Measurements from ENCODE around the gene IFI27L1.

The IFI27L1 gene, protein sequence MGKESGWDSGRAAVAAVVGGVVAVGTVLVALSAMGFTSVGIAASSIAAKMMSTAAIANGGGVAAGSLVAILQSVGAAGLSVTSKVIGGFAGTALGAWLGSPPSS

DNA sequence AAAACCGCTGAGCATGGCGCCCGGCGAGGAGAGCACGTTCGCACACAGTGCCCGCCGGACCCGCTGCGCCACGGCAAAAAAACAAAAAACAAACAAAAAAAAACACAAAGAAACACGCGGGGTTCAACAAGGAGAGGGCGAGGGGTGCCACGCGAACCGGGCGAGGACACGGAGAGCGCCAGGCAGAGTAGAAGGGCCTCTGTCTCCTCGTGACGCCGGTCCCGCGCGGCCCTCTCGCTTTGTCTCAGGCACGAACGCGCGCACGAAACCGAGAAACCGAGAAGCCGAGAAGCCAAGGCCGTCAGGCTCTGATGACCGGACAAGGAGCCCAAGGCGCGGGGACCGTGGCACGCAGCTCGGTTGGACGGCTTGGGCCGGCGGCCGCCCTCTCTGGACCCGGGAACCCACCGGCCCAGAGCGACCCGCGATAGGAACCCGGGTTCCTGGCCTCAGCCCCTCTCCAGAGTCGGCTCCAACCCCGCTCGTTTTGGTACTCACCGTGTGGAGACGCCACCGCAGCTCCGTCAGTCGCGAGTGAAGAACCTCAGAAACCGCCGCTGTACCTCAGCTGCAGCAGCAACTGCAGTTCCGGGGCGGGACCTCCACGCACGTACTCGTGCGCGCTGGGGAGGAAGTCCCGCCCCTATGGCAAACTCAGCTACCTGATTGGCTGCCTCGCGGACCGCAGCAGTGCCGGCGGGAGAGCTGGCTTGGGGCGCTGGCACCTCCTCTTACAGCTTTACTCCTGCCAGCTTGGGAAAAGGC is at the start of gene IFI27L1, which contains the start of gene DDX24:
IFI27L1 (plus strand) TSS at position 690 of the 765 bp plus-strand sequence. CDS start 15,628 bp downstream, outside the sequence.
DDX24 (minus strand) TSS at position 582 of the 765 bp plus-strand sequence. CDS start 1,460 bp downstream, outside the sequence.
- peak; percentile 70 for DNase-seq

DNA sequence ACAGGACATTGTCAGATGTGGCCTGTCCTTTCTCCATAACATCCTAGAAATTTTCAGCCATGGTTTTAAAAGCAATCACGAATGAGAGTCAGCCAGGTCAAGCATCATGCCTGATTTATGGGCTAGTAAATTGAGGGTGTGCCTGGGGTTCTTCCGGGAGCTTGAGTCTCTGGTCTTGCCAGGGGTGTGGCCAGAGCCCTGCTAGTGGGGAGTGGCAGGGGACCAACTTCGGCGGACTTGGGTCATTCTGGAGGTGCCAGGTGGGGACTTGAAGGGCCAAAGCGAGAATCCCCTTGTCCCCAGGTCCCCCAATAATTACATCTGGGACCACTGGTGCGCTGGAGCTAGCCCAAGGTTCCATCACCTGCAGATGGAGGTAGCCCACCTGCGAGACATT is 49.2 kb upstream of the IFI27L1 start:
- DNase-seq: no peak

DNA sequence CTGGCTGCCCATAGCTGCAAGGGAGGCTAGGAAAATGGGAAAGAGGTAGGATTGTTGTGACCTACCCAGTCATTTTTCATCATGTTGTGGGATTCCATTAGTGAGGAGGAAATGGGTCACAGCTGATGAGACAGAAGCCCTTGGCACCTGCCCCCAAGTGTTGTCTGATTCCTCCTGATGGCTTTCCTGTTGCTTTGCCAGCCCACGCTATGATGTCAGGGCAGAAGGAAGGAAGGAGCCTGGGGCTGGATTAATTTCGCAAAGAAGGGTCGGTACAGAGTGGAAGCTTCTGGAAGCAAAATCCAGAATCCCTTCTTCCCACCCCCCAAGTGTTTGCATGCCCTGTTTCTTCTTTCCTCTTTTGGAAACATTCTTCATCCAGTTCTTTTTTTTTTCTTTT is 46.2 kb upstream of the IFI27L1 start:
- no peak for DNase-seq

DNA sequence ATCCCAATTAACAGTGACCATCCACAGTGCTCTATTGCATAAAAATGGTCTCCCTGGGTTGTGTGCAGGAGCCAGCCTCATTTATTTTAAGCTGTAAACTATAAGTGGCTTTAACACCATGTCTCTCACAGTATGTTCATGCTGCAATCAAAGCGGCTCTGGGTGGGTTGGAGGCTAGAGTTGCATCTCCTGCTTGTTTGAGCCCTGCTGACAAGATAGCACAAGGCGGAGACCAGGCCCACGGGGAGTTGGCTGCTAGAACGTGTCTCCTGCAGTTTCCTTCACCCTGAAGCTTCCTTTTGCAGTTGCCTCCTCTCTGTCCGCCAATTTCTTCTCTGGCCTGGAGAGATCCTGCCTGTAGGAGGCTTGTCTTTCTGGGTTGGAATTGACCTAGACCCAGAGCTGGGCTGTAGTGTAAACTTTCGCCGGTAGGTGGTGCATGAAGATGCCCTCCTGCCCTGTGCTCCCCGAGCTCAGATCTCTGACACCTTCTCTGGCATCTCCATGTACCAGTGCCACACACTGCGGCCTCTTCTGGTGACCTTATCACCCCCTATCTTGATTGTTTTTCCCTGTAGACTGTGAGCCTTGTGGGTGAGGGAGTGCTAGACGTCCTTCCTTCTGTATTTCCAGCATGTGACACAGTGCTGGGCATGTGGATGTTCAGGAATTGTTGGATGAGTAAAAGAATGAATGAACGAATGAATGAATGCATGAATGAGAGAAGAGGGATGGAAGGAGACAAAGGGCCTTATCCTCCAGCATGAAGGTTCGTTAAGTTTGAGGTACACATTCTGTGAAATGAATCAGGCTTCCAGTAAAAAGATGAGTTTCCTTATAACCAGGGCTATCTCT is 44.6 kb upstream of the IFI27L1 start:
- DNase-seq: no peak

DNA sequence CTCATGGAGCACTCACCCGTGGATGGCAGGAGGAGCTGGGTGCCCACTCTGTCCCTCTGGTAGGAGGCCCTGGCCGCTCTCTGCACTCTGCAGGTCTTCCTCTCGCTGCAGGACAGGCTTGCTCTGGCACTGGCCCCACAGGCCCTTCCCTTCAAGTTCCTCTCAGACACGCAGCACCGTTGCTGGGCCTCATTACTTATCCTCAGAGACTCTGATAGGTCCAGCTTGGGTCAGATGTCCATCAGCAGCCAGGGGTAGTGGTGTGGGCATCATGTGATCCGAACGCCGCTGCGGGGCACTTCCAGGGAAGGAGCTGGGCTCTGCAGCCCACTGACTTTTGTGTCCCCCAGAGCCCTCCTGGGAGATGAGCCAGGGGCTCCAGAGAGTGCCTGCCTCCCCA is 43.2 kb upstream of the IFI27L1 start:
- DNase-seq: no peak

DNA sequence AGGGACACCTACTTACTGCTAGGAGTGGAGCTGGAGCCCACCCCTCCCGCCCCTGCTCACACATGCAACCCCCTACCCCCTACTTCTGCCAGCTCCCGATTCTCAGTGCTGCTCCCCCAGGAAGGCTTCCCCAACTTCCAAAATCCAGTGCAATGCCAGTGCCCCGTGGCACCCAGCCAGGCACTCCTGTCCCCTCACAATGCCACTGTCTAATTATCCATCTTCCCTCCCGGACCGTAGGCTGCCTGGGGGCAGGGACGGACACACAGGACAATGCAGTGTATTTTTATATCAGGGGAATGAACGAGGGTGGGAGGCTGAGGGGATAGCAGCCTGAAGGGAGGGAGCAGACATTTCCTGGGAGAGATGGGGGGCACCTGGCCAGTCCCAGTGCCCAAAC is 42.6 kb upstream of the IFI27L1 start:
- no peak for DNase-seq

DNA sequence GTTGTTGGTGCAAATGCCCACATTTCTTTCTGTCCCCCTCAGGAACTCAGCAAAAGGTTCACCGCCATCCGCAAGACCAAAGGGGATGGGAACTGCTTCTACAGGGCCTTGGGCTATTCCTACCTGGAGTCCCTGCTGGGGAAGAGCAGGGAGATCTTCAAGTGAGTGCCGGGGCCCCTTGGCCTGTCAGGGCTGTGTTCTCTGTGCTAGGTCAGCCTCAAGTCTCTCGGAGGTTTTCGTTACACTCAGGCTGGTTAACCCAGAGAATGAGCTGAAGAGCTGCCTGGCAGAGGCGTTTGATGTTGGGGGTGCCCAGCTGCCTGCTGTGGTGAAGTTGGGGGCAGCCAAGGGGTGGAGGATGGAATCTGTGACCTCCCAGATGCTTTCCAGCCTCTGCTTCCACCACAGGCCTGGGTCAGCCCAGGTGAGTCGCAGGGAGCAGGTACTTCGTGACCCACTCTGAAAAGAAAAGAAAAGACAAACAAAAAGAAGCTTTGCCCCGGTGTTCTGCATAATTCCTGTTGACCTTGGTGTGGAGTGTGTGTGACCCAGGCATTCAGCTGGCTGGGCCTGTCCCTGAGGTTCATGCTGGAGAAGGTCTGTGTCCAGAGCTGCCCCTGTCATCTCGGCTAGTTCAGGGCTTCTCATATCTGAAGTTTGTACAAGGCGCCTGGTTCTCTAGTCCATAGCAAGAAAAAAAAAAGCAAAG is 42.0 kb upstream of the IFI27L1 start:
- DNase-seq: no peak

DNA sequence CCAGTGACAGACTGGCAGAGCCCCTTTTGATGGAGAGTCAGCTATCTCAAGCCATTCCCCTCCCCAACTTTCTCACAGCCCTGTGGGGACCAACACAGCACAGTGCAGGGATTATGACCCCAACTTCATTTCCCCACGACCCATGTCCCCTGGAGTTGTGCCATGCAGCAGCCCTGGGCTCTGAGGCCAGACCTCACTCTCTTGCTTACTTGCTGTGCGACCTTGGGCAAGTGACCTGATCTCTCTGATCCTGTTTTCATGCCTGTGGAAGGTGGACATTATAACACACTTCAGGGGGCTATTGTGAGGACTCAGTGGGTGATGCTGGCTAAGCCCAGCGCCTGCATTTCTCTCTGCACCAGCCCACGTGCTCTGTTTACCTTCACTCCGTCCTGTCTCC is 40.9 kb upstream of the IFI27L1 start:
- DNase-seq: no peak

DNA sequence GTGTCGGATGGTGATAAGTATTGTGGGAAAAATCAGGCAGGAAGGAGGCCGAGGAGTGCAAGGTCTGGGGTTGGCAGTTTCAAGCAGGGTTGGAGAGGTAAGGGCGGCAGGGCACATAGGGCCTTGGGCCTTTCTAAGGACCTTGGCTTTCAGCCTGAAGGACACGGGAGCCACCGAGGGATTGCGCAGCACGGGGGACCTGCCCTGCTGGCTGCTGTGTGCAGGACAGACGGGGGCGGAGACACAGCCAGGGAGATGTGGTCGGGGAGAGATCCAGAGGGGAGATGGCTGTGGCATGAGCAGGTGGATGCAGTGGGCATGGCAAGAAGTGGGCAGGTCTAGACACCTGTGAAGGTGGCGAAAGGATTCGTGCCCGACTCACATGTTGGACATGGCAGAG is 40.3 kb upstream of the IFI27L1 start:
- no peak for DNase-seq

DNA sequence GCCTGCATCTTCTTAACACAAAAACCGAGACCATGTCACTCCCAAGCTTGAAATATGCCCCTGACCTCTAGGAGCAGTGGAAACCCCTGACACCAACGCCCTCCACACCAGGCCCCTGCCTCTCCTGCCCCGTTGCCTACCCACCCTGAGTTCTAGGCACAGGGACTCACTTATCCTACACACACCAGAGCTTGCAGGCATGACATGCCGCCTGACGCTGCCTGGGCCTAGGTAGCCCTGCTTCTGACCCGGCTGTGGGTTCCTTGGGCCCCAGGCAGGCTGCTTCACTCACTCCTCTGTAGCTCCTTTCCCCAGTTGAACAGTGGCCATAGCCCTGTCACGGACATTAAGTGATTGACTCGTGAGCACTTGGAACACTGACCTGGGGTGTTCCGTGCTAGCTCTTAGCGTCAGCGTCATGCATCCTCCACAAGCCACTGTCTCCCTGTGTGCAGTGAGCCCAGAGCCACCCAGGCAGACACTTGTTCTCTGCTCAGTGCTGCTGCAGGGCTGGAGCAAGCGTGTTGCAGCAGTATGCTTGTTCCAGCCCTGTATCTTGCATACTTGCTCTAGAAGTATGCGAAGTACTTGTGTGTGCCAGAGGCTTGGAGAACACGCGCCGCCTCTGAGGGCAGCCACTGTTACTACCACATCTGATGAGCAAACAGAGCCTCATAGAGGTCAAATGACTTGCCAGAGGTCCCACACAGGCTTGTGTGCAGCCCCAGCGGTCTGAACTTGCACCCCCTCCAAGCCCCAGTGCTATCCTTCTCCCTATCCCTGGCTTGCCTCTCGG is 39.4 kb upstream of the IFI27L1 start:
- no peak for DNase-seq

DNA sequence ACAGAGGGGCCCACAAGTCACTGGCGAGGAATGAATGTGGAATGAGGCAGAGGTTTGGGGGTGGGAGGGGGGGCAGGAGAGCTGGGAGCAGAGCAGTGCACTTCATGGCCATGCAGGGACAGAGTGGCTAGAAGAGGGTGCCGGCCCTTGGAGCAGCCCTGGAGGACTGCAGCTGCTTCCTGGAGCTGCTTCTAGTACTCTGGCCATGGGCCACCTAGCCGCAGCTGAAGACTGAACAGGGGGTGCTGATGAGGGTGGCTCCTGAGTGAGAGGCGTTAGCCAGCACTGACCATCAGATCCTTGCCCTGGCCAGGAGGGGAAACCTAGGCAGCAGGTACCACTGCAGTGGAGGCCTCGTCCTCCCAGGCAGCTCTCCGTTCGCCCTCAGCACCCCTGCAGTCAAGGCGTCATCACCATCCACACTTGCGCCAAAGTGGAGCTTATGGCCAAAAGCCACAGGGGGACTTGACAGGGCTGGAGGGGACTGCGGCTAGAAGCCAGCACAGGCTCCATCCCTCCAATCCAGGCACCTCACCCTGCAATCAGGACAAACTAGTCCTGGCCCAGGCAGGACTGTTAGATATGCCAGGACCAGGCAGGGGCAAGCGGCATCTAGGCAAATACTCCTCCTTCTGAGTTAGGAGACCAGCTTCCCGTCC is 38.5 kb upstream of the IFI27L1 start:
- DNase-seq: no peak

DNA sequence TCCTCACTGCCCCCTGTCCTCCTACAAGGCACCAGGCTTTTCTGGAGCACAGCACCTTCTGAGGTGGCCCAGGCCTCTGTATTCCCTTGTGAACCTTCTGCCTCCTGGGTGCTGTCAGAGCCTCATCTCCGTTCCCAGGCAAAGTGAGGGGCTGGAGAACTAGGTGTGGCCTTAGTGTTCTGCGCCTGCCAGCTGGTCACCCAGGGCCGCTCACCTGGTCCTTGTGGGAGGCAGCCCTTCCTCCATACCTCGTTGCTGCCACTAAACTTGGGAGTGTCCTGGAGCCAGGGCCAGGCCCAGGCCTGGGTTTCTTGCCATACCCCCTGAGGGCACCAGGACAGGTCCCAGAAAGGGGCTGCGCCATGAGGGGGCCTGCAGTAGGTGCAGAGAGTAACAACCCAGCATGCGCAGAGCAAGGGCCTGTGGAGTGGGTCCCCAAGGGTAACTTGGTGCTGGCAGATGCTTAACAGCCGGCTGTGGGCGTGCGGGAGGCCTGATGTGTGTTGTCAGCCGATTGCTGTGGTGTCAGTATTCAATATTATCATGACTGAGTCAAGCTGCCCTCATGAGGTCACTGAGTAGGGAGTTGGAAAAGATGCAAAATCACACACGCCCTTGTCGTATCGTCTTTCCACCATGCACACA is 37.9 kb upstream of the IFI27L1 start:
- no peak for DNase-seq

DNA sequence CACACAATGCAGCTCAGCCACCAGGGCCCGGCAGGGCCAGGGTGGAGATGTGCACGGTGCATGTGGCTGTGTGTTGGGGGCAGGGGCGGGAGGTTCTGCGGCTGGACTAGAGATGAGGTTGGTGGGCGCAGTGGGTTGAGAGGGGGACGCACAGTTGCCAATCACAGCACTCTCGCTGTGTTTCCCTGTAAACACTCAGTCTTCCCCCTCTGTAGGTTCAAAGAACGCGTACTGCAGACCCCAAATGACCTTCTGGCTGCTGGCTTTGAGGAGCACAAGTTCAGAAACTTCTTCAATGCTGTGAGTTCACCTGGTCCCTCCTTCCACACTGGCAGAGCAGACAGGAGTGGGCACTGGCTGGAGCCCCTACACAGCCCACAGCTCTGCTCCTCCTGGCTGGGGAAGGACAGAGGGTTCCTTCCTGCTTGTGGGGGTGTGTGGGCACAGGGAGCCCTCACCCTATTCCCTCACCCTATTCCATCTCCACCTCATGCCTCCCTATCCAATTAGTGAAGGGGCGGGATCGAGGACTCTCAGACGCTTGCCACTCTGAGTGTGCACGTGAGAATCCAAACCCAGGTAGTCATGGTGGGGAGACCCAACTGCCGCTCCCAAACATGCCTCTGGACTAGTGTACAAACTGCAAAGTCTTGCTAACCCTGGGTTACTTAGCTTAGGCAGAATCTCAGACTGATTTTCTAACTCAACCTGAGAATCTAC is 37.2 kb upstream of the IFI27L1 start:
- no peak for DNase-seq

DNA sequence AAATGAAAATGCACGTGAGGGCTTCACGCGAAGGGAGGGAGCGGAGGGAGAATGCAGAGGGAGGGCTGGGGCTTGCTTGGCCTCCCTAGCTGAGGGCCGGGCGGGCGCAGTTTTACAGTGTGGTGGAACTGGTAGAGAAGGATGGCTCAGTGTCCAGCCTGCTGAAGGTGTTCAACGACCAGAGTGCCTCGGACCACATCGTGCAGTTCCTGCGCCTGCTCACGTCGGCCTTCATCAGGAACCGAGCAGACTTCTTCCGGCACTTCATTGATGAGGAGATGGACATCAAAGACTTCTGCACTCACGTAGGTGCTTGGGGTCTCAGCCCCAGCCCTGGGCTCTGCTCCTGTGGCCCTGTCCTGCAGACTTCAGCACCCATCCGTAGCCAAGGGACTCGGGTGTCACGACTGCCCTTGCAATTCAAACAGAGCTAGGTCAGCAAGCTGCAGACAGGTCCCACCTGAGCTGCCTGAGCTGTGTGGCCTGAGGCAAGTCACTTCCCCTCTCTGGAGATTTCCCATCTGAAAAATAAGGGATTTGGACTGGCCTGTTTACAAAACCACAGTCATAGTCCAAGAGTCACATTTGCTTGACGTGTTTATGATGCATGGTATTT is 36.5 kb upstream of the IFI27L1 start:
- no peak for DNase-seq

DNA sequence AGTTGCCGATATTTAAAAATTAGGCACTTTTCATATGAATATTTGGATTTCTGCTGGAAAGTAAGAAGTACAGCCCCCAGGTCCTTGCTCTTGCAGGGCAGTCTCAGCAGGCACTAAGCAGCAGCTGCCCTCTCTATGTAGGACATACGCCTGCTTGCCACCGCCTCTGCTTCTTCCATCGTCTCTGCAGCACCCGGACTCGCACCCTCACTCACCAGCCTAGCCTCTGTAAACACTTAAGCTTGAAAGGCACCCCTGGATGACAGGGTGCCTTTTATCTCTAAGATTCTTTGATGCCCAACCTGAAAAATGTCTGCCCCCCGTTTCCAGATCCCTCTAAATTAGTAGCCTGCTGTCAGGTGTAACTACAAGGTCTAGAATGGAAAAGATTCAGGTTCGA is 36.0 kb upstream of the IFI27L1 start:
- no peak for DNase-seq

DNA sequence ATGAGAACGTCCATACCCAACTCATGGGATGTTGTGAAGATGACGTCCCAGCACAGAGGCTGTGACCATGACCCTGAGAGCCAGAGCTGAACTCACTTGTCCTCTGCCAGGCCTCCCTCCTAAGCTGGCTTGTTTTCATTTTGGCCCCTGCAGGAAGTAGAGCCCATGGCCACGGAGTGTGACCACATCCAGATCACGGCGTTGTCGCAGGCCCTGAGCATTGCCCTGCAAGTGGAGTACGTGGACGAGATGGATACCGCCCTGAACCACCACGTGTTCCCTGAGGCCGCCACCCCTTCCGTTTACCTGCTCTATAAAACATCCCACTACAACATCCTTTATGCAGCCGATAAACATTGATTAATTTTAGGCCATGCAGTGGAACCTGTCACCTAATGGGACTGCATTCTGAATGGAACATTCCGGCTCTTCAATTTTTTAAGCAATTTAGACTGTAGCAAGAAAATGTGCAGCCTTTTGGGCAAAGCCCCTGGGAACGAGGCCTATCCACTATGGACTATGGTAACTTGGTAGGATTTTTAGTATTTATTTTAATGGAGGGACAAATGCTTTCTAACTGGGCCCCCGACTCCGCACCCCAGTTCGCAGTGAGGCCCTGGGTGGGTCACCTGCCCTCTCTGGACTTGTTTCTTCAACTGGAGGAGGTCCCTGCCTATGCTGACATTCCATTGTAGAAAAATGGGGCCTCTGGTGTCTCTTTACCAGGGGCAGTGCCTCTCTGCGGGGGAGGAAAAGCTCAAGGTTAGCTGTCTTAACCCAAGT is 35.4 kb upstream of the IFI27L1 start:
- DNase-seq: no peak

DNA sequence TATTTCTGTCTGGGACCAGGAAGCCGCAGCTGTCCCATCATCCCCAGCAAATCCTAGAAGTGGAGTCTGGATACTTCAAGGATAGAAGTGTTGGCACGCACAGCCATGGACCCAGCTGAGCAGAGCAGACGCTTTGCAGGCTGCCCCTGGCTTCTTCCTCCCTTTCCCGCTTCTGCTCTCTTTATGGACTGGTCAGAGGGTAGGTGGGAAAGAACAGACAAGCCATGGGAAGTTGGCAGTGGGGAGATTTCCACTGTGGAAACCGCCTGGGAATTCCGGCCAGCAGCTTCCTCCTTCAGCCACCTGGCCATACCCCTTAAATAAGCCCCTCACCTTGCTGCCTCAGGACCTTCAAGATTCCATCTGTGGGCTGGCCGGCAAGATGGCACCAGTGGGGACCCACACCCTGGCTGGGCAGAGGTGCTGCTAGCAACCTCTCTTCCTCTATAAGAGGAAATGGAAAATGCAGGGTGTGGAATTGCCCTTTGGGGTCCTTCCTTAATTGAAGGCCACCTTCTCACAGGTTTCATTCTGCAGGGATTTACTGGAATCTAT is 34.3 kb upstream of the IFI27L1 start:
- DNase-seq: no peak

DNA sequence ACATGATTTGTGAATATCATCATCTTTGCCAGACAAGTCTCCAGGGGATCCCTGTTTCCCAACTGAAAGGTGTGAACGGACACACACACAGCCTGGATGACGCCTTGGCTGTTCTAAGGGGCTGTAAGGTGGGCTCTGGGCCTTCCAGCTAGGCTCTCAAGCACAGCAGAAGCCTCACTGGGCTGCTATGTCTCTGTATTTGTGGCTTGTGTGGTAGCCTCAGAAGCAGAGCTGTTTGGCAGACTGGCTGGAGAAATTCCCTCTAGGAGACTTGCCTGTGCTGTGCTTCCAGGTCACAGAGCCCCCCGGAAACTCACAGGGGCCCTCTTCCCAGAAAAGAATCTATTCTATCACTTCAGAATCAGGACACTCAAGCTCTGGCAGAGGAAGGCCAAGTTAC is 33.5 kb upstream of the IFI27L1 start:
- DNase-seq: no peak

Measured in NCI-H2029 (cell line).